NCI-H2081 (cell line): ENCODE results near the gene BMPER.

ENCODE experiments used
- DNase-seq, 2 experiments: peaks; one replicate each; lab custom pipeline; 2025; lab: John Stamatoyannopoulos, UW

BMPER gene

DNA sequence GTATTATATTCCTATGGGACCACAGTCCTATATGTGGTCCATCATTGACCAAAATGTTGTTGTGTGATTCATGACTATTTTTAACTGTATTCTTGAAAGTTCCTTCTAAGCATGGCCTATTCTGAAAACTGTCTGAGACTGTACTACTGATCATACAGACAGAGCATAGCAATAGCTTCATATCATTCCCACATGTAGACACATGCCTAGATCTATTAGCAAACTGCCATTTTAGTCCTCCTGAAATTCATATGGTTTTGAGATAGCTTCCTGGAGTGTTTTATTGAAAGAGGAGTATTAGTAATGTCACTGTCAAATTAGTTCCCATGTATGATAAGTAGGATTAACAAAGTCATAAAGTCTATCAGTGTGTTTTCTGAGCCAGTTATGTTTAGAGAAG is 157.5 kb downstream of the BMPER start:
- no peak for DNase-seq

DNA sequence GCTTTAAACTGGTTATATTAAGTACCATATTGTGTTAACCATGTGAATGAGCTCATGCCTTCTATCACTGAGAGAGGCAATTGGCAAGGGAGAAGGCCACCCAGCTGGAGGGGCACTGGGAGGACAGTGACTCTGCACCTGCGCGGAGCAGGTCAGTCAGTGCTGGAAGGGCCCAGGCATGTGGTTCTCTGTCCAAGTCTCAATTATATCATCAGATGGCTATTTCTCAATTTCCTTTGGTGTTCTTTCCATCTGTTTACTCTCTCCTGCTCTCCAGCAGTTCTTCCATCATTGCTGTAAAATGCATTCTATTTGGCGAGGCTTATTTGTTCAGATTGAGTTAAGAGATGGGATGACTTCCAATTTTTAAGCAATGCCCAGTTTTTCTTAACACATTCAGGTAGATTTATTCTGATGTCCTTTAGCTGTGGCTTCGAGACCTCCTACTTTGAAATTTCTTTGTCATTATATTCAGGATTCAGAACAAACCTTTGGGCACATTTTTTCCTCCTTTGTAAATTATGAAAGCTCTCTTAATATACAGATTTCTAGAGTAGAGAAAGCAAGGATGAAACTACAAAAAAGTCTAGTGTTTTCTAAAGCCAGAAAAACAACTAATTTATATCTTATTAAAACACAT is 159.3 kb downstream of the BMPER start:
- peak in 1 of 2 experiments; percentile 13 for DNase-seq

DNA sequence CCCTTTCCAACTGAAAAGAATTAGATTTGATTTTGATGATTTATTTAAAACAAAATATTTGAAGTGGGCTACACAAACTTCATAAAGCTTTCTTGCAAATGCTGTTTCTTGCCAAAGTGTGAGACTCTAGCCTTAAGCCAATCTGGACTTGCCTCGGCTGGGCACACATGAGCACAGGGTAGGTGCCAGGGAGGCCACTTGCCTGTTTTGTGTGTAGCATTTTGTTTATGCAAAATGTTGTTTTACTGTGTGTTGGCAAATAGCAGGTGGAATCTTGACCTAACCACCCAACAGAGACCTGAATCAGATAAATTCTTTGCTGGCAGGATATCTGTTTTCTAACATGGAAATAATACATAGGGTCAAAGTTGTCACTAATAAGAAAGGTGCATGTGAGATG is 161.1 kb downstream of the BMPER start:
- DNase-seq: no peak

GRCh38 chr7:34067005-34067778 is 161.9 kb downstream of the BMPER start:
- DNase-seq: peak; percentile 63 to 81

- DNase-seq: no peak
Observed at GRCh38 chr7:34069676-34070075, 164.3 kb downstream of the BMPER start.

DNA sequence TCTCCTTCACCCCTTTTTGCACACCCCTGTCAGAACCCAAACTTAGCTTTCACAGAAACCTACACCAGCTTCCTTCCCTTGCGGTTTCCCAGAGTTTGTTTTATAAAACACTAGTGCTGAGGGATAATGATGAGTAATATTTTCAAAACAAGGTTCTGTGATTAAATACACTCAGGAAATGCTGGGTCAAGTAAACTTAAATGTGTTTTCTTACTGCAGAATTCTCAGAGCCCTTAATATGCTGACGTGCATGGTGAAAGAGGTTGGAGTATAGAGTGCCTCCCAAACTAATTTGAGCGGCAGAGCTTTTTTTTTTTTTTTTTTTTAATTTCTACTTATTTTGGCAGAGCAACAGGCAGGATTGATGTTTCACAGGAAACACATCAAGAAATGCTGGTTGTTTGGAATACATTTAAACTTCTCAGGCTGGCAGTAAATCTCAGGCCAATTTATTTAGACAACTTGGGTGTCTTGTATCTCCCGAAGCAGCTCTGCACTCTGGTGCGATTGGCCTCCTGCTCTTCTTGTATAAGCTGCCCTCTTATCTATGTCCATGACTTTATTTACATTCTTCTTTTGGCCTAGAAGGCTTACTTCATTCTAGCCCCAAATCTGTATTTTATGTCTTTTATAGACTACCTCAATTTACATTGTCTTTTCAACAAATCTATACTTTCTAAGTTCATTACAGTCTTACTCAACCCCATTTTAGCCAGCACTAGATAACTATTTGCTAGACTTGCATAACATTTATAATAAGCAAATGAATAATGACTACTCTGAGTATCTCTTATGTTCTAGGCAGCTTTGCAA is 165.4 kb downstream of the BMPER start:
- DNase-seq: no peak

GRCh38 chr7:34073676-34074075 is 168.3 kb downstream of the BMPER start:
- no peak for DNase-seq

- DNase-seq: no peak
Observed at GRCh38 chr7:34074421-34074820, 169.1 kb downstream of the BMPER start.

- no peak for DNase-seq
Observed at GRCh38 chr7:34075523-34076370, 170.4 kb downstream of the BMPER start.

GRCh38 chr7:34077168-34077567 is 171.8 kb downstream of the BMPER start:
- DNase-seq: no peak

DNA sequence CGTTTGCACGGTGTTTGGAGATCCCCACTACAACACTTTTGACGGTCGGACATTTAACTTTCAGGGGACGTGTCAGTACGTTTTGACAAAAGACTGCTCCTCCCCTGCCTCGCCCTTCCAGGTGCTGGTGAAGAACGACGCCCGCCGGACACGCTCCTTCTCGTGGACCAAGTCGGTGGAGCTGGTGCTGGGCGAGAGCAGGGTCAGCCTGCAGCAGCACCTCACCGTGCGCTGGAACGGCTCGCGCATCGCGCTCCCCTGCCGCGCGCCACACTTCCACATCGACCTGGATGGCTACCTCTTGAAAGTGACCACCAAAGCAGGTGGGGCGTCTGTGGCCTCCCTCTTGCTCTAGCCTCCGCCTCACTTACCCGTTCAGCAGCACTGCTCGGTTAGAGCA is 173.5 kb downstream of the BMPER start:
- no peak for DNase-seq

DNA sequence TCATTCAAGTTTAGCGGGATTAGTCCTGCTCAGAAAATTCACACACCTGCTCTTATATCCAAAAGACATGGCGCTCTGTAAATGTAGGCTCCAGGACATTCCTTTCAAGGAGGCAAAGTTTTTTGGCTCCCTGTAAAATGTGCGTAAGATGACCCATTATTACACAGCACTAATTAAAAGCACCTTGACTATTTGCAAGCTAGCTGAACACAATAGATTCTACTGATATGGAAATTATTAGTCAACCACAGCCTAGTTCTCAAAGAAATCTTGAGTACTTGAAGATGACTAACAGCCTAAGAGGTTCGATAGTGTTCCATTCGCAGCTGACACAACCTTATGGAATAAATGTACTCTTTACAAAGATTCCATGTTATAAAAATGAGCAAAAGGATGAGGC is 175.2 kb downstream of the BMPER start:
- no peak for DNase-seq

DNA sequence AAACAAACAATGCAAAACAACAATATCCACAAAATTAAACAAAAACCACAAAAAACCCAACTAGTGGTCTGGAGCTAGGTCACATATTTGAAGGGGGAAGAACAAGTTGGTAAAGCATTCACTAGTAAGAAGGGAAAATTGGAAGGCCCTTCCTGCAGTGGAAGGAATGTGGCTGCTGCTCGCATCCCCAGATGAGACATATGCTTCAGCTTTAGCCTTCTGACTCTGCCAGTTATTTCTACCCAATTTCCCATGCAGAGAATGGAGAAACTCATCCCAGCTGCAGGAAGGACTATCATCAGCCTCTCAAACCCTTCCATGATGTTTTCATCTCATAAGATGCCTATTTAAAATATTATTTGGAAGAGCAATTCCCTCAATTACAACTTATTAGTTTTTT is 176.6 kb downstream of the BMPER start:
- no peak for DNase-seq

GRCh38 chr7:34083440-34083839 is 178.1 kb downstream of the BMPER start:
- no peak for DNase-seq

DNA sequence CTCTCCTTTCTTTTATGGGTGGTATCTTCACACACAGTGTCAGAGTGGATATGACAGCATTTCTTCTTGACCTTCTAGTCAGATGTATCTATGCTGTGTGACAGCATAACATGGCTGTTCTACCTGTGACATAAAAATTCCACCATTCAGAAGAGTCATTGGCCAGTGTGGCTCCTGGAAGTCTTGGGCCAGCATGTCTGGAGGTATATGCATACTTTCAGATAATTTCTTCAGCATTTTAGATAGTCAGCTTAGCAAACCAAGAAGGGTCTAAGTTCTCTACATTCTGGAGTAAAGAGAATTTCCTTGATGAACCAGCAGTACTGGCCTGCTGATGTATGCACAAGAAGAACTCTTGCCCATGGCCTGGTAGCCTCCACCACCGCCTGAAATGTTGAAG is 179.3 kb downstream of the BMPER start:
- no peak for DNase-seq

DNA sequence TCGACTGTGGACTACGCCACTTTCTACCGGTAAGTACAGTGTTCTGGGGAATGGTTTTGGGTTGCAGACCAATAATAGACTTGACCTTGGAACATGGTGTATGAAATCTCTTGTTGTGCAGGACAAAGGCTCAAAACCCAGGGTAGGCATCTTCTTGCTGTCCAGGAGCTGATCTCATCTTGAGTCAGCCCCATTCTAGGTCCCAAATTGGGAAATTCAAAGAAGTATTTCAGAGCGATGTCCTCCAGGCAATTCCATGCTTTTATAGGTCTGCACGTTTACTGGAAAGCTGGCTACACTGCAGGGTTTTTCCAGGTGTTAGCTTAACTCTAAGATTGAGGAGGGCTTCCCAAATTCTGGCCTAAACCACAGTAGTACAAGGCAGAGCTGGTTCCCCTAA is 180.7 kb downstream of the BMPER start:
- no peak for DNase-seq

GRCh38 chr7:34086981-34087380 is 181.6 kb downstream of the BMPER start:
- DNase-seq: no peak

DNA sequence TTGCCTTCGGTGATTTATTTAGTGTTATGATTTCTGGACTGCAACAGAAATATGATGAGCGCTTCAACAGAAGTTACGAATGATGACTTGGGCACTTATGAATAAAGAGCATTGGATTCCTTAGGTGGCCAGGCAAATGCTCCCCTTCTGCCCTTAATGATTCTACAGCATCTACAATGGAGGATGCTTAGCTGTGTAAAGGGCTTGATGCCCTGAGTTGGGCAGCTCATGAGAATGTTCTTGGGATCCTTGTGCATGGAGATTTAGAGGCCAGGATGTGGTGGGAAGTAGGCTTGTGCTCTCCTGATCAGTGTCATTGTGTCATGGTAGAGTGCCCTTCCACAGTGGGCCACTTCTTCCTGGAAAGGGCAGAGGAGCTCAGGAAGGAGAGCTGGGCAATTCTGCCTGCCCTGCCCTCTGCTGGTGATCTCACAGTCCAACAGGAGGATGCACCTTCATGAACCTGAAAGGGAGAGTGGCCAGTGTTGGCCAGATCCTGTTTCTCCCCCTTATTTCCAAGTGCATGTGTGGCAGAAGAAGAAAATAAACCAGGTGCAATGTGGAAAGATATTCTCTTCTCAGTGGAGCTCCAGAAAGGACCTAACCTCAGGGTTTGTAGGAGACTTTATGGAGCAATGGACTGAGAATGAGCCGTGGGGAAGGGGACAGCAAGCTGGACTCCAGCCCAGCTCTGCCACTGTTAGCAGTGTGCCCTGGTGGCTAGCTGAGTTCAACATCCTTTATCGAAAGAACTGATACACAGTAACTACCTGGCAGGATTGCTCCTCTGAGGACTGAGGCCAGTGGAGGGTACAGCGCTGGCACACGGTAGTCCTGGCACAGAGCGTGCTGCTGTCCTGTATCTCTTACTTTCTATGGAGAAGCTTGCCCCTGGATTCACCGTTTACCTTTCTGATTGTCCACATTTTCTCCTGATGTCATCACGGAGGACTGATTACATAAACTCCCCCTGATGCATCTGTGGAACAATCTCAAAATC is 182.9 kb downstream of the BMPER start:
- peak; percentile 8 to 10 for DNase-seq

- no peak for DNase-seq
Observed at GRCh38 chr7:34090816-34091215, 185.5 kb downstream of the BMPER start.

DNA sequence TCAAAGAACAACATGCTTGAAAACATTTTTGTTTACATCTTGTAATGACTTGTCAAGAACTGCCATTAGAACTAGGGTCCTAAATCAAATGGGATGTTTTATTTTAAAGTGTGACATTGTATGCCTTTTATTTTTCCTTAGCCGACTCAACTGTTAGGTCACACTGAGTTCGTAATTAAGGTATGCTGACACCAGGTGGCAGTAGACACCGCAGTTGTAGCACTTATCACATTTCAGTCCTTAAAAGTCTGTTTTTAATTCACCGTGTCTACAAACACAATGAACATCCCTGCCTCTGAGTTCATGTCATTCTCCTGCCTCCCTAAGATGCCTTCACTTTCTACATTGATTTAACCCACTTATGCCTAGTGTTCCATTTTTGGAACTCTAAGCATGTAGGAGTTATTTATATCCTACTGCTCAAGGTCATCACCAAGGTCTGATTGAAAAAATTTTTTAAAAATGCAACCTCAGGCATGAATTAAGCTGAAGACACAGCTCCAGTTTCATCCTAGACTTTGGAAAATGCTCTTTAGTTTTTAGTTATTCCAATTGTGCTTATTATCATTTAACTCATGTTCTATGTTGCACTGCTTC is 186.1 kb downstream of the BMPER start:
- no peak for DNase-seq
